Measurements from ENCODE around the gene EFNA2.
"Not testable (repeated sequence)": the region's sequence is repeated elsewhere in the genome, so short reads cannot be mapped to it uniquely, and the experiment has no call there.

EFNA2 gene

DNA sequence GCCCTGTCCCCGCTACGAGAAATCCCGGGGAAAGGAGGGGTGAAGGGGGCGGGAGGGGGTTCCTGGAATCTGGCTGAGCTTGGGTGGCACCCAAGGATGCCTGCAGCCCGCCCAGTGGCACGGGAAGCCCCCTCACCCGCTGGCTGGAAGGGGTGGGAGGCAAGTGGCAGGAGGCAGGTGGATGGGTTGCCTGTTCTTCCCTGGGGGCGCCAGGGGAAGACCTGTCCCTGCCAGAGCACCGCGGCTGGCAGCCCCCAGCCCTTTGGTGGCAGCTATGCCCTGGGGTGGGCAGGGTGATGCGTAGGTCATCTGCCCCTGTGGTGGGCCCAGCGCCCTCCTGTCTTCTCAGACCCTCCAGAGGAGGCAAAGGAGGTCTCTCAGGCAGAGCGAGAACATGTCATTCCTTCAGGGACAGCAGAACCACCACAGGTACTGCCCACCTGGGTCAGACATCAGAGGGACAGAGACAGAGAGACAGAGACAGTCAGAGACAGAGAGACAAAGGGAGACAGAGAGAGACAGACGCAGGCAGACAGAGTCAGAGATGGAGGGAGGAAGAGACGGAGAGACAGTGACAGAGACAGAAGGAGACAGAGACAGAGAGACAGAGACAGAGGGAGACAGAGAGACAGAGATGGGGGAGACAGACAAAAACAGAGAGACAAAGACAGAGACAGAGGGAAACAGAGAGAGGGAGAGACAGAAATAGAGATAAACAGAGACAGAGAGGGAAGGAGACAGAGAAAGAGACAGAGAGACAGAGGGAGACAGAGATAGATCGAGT, 36.7 kb downstream of the EFNA2 start:
- no peak for DNase-seq

DNA sequence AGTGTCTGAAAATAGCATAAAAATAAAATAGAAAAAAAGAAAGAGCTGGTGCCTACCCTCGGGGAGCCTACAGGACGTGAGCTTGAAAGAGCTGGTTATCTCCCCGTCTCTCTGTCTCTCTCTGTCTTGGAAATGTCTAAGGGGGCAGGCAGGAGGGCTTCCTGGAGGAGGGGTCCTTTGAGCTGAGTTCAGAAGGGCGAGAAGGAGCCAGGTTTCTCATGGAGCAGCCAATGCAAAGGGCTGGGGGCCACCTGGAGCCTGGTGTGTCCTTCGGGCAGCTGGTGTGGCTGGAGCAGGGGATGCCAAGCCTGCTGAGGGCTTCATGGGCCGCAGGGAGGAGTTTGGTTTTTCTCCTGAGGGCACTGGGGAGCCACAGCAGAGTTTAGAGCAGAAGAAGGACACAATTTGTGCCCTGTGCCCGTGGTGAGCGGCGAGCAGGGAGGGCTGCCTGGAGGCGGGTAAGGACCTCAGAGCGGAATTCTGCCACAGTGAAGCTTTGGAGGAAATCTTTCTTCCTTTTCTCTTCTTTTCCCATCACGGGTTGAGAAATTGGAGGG, 38.7 kb downstream of the EFNA2 start:
- no peak for DNase-seq

DNA sequence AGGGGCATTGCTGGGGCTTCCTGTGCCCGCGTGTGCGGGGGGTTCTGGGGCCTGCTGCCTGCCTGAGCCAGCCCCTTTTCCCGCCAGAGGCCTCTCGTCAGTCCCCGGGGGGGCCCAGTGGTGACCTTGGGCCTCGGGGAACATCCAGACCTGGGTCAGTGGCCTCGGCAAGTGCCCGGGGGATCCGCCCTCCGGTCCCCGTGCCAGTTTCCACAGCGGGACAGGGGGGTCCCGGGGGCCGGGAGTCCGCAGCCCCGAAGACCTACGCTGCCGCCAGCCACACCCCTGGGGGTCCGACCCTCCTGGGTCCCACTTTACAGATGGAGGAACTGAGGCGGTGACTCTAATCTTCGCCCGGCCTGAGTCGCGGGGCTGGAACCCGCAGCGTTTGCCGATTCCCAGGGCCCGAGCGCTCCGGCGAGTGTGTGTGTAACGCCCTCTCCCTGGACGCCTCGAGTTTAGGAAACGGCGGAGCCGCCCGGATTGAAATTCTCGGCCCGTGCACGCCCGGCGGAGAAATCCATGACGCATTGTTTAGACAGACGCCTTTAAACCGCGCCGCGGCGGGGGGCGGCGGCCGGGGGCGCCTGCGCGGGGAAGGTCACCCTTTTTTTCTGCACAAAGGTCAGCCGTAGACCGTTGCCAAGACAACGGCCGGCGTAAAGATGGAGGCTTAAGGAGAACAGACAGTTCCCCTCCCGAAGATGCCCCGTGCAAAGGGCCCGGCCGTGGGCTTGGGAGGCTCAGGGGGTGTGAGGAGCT, 39.3 kb downstream of the EFNA2 start:
- no peak for DNase-seq

DNA sequence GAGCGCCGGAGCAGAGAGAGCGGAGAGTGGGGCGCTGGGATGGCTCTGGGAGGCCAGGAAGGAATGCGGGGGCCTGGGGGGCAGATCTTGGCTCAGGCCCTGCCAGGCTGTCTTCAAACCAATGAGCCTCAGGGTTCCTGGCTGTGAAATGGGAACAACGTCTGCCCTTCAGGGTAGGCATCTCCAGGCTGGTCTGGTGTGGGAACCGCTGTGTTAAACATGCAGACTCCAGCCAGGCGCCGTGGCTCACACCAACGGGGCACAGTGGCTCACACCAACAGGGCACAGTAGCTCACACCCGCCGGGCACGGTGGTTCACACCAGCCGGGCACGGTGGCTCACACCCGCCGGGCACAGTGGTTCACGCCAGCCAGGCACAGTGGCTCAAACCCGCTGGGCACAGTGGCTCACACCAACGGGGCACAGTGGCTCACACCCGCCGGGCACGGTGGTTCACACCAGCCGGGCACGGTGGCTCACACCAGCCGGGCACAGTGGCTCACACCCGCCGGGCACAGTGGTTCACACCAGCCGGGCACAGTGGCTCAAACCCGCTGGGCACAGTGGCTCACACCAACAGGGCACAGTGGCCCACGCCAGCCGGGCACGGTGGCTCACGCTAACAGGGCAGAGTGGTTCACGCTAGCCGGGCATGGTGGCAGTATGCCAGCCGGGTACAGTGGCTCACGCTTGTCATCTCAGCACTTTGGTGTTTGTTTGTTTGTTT, 40.1 kb downstream of the EFNA2 start:
- no peak for DNase-seq

DNA sequence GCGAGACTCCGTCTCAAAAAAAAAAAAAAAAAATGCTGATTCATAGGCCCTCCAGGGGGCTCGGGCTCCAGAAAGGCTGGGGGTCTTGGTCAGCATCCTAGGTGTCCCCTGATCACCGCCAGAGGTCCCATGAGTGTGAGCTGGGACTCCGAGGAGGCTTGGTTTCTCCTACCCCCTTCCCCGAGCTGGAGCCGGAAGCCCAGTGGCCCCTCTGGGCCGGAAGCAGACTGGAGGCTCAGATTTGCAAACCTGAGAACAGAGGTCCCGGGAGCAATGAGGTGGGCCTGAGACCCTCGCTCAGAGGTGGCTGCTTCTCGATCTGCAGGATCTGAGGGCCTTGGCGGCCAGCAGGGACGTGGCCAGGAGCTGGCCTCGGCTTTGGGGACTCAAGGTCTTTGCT, 41.5 kb downstream of the EFNA2 start:
- no peak for DNase-seq

DNA sequence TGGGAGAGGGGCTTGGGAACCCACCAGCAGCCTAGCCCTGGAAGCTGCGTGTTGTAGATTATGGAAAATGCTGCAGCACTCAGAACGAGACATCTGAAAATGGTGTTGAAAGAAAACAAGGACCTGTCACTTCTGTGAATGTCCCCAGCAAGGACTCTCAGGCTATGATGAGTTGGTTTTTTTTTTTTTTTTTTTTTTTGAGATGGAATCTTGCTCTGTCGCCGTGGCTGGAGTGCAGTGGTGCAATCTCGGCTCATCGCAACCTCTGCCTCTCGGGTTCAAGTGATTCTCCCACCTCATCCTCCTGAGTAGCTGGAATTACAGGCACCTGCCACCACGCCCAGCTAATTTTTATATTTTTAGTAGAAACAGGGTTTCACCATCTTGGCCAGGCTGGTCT, 46.5 kb downstream of the EFNA2 start:
- DNase-seq = not testable (repeated sequence)

DNA sequence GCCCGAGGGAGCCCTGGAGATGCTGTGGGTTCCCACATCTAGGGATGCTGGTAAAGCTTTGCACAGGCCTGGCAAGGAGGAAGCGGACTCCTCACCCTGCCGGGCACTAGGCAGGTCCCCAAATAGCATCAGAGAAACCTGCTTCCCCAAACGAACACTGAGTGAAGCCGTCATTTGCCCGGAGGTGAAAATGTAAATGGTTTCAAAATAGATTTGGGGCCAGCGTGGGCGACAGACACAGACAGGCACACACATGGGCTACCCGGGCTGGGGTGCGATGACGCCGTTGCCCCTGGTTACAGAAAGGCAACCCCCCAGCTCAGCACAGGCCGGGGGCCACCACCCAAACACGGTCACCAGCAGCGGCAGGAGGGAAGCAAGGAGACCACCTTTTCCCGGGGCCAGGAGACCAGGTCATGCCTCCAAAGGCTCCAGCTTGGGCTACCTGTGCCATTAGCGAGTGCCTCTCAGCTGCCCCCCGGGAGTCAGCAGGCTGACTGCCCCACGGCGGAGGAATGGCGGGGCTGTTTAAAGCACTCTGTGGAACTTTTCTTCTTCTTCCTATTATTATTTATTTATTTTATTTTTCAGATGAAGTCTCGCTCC, 50.5 kb downstream of the EFNA2 start:
- DNase-seq = no peak

DNA sequence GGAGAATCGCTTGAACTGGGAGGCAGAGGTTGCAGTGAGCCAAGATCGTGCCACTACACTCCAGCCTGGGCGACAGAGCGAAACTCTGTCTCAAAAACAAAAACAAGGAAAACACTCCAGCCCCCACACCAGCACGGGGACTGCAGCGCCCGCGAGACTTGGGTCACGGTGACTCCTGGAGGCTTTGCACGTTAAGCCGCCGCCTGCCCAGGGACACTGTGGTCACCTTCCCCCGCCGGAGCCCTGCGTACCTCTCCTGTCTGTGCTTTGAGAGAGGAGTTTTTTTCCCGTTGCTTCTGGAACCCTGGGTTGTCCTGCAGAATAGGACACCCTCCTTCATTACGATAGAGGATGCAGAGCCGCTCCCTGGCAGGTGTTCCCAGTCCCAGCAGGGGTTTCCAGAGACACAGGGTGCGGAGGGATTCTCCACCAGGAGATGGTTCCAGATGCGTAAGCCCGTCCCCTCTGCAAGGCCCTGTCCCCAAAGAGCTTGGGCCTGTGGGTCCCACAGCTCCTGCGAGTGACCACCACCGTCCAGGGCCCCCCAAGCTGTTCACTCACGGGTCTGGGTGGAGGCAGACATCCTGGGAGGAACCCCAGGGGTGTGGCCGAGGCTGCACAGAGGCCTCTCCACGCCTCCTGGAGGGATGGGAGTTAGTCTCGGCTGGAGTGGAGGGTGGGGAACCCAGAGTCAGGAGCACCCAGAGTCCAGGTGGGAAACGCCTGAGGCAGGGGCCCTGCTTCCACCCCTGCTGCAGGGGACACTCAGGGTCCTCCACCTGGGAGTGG, 55.2 kb downstream of the EFNA2 start:
- no peak for DNase-seq

DNA sequence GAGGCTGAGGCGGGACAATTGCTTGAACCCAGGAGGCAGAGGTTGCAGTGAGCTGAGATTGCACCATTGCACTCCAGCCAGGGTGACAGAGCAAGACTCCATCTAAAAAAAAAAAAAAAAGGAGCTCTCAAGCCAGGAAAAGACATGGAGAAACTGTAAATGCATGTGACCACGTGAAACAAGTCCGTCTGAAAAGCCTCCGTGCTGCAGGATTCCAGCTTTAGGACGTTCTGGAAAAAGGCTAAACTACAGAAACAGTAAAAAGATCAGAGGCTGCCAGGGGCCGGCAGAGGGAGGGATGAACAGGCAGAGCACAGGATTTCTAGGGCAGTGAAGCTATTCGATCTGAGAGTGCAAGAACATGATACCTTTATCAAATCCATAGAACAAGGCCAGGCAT, 57.4 kb downstream of the EFNA2 start:
- DNase-seq = no peak

DNA sequence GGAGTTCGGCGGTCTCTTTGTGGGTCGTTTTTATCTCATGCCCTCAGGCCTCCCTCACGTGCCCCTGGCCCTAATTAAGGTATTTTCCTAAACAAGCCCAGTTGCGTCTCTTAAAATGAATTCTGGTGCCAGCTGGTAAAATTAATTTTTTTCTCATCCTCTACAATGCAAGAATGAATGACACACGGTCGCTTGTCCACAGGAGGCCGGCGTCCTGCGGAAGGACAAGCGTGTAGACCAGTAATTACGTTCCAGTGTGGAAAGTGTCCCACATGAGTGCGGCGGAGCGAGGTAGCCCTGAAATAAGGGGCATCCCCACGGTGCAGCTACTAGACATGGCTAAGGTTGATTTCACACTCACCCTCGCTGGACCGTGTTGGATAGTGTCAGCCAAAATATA, 63.5 kb downstream of the EFNA2 start:
- DNase-seq = no peak

DNA sequence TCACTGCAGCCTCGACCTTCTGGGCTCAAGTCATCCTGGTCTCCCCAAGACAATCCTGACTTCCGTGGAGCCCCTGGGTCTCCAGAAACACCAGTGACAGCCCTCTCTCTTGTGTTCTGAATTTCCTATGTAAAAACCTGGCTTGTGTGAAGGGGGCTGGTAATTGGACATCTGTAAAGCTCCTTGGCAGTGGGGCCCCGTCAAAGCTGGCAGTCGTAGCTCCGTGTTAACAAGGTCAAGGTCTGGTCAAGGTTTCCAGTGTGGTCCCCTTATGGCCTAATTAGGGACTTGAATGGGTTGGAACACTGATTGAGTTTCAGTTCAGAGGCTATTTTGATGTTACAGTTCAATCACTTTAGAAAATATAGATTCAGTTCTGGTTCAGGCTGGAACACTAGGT, 65.2 kb downstream of the EFNA2 start:
- DNase-seq = no peak
